CD4-positive, alpha-beta memory T cell (primary cell): ENCODE data around the gene ECI1. TPM values are rescaled to one million over a fixed set of nuclear protein-coding genes. Genes with fewer than 3 reads are reported as not detected.
"Not testable (repeated sequence)": the region's sequence is repeated elsewhere in the genome, so short reads cannot be mapped to it uniquely, and the experiment has no call there.

Source experiments
- CTCF ChIA-PET: fragments of 350-600 bp; sonication (Branson Sonifier 250); formaldehyde crosslinking; loops from one replicate; lab custom pipeline; 2021; ENCODE audit warnings: inconsistent platforms; ENCODE audit not compliant: partially characterized antibody; lab: Charles Lee
- POLR2A ChIA-PET: fragments of 350-600 bp; sonication (Branson Sonifier 250); formaldehyde crosslinking; loops from one replicate; lab custom pipeline; 2021; ENCODE audit not compliant: partially characterized antibody; lab: Charles Lee
- DNase-seq, 5 donors: peaks; one replicate each; pipeline versions ENCODE4 v3.0.0 to v3.0.0-alpha.2; 2020 to 2022; ENCODE audit warnings: mixed read lengths in 1 of 5
- H3K27ac ChIP-seq: one replicate; pipeline ENCODE4 v1.7.0; 2013; ENCODE audit warnings: low read depth, low read length
- H3K27me3 ChIP-seq: 2 replicates; pipeline ENCODE4 v1.7.0; 2013; ENCODE audit warnings: mild to moderate bottlenecking, low read length, moderate library complexity; ENCODE audit not compliant: insufficient read depth
- H3K36me3 ChIP-seq: 2 replicates; pipeline ENCODE4 v1.7.0; 2013; ENCODE audit warnings: mild to moderate bottlenecking, low read length, moderate library complexity; ENCODE audit not compliant: insufficient read depth
- H3K4me1 ChIP-seq: 2 replicates; pipeline ENCODE4 v1.7.0; 2013; ENCODE audit warnings: mild to moderate bottlenecking, low read length, moderate library complexity; ENCODE audit not compliant: insufficient read depth
- H3K4me3 ChIP-seq, 2 donors: one replicate each; pipeline ENCODE4 v1.7.0; 2013; ENCODE audit warnings: low read length in 2 of 2, mild to moderate bottlenecking in 1 of 2
- H3K9me3 ChIP-seq, 2 donors: one replicate each; pipeline ENCODE4 v1.7.0; 2013; ENCODE audit warnings: low read length in 2 of 2, control low read depth in 1 of 2; ENCODE audit not compliant: control insufficient read depth in 1 of 2
- H3K27ac Mint-ChIP-seq, 7 donors: one replicate each; pipeline ENCODE4 v1.8.0; 2020 to 2021; ENCODE audit warnings: mixed read lengths in 7 of 7, mild to moderate bottlenecking in 6 of 7, inconsistent platforms in 3 of 7, moderate library complexity in 3 of 7
- H3K27me3 Mint-ChIP-seq, 2 donors: one replicate each; pipeline ENCODE4 v1.8.0; 2020 to 2021; ENCODE audit warnings: mixed read lengths in 2 of 2
- H3K36me3 Mint-ChIP-seq, 2 donors: one replicate each; pipeline ENCODE4 v1.8.0; 2020 to 2021; ENCODE audit warnings: mixed read lengths in 2 of 2, inconsistent platforms in 1 of 2, mild to moderate bottlenecking in 1 of 2
- H3K4me1 Mint-ChIP-seq, 4 donors: one replicate each; pipeline ENCODE4 v1.8.0; 2020 to 2021; ENCODE audit warnings: mixed read lengths in 4 of 4, mild to moderate bottlenecking in 1 of 4
- H3K4me3 Mint-ChIP-seq, 8 donors: one replicate each; pipeline ENCODE4 v1.8.0; 2020 to 2021; ENCODE audit warnings: mixed read lengths in 8 of 8, mild to moderate bottlenecking in 7 of 8, moderate library complexity in 6 of 8, inconsistent platforms in 3 of 8
- H3K9me3 Mint-ChIP-seq, 8 donors: one replicate each; pipeline ENCODE4 v1.8.0; 2020 to 2021; ENCODE audit warnings: mixed read lengths in 8 of 8, mild to moderate bottlenecking in 5 of 8, inconsistent platforms in 3 of 8, moderate library complexity in 1 of 8
- intact Hi-C: fragments of 100-400 bp; cut with micrococcal nuclease; formaldehyde crosslinking; loops from one replicate; pipeline ENCODE4 v1.15.1; 2023
- polyA plus RNA-seq, 2 donors: library from polyadenylated mRNA; unstranded; fragments of 300-500 nt; fragmentation: Illumina TruSeq; gene quantifications; one replicate each; pipeline ENCODE4 v1.2.3, GENCODE V29; 2021
- total RNA-seq, 2 experiments: library from RNA; stranded (reverse); gene quantifications; one replicate each; pipeline ENCODE4 v1.2.3, GENCODE V29; 2021

ECI1 gene
- total and polyA plus RNA-seq, 4 experiments from 2014 or later = 33.0 to 51.1 (median 41.0) TPM

DNA sequence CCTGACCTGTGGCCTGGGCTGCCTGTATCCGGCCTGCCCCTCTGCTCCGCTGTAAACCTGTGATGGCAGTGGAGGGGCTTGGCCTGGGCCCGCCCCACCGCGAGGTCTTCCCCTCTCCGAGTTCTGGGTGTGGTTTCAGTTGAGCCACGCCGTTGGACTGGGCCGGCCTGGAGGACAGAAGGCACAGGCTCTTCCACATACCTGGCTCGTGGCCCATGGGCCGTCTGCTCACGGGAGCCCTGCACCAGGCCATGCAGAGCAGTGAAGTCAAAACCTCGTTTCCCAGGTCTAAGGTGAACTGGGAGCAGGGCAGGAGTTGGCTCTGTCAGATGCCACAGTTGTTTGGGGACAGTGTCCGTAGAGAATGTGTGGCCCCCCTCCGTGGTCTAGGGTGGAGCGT, 22.1 kb upstream of the ECI1 start:
- no peaks in the 10 kb centered on the region for H3K27me3 Mint-ChIP-seq
- peaks cover 13% of the 10 kb centered on the region for H3K4me1 ChIP-seq
- no peaks in the 10 kb centered on the region for H3K9me3 Mint-ChIP-seq
- ChIA-PET POLR2A (no interaction called here), CTCF (no interaction called here)
- no peaks in the 10 kb centered on the region for H3K27me3 ChIP-seq
- H3K4me3 Mint-ChIP-seq = no peak overlapping the region
- H3K27ac ChIP-seq = no peak overlapping the region
- H3K27ac Mint-ChIP-seq = peak overlapping the region in 2 of 7 donors; percentile 12 to 48
- peaks cover 0 to 2% of the 10 kb centered on the region in 2 donors for H3K36me3 Mint-ChIP-seq
- intact Hi-C loops = no loop called here
- H3K9me3 ChIP-seq = no peaks in the 10 kb centered on the region
- no peak for DNase-seq
- H3K4me3 ChIP-seq = no peak overlapping the region
- peaks cover 6 to 15% (median 8%) of the 10 kb centered on the region in 4 donors for H3K4me1 Mint-ChIP-seq
- no peaks in the 10 kb centered on the region for H3K36me3 ChIP-seq

DNA sequence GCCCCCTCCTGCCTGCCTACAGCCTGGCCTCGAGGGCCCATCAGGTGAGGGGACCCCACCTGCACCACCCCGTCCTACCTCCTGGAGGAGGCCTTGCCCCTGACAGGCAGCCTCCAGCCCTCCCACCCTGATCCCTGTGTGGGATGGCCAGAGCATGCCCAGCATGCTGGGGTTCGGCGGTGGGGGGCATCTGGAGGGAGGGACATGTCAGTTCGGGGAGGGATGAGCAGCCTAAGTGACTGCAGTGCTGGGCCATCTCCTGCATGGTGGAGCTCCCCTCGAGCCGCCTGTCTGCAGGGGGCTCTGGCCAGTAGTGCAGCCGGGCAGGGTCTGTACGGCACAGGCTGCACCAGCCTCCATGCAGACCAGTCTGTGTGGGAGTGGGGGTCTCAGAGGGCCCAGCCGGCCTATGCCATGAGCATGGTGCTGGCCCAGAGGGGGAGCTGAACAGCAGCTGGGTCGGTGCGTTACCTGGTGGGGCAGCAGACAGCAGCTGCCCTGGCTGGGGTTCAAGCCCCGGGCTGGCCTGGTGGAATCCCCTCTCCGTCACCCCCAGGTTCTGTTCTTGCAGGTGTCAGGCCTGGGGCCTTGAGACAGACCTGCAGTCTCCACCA, 20.6 kb upstream of the ECI1 start:
- H3K4me3 ChIP-seq = no peak overlapping the region
- Mint-ChIP-seq H3K27ac (no peak overlapping the region), H3K27me3 (peaks cover 0 to 3% of the 10 kb centered on the region in 2 donors), H3K4me1 (peaks cover 7 to 28% (median 11%) of the 10 kb centered on the region in 4 donors), H3K9me3 (peaks cover 0 to 3% (median 0%) of the 10 kb centered on the region in 8 donors), H3K36me3 (peaks cover 0 to 7% of the 10 kb centered on the region in 2 donors), H3K4me3 (no peak overlapping the region)
- POLR2A ChIA-PET = interaction anchor here (1.2 kb wide), 1 partner anchor 20 kb away, joined by 3 read pairs; the partner anchor contains the start of gene ECI1
- peaks cover 13% of the 10 kb centered on the region for H3K4me1 ChIP-seq
- no peaks in the 10 kb centered on the region for H3K9me3 ChIP-seq
- DNase-seq = no peak
- H3K27ac ChIP-seq = no peak overlapping the region
- H3K27me3 ChIP-seq = no peaks in the 10 kb centered on the region
- CTCF ChIA-PET = no interaction called here
- intact Hi-C loops = no loop called here
- no peaks in the 10 kb centered on the region for H3K36me3 ChIP-seq

DNA sequence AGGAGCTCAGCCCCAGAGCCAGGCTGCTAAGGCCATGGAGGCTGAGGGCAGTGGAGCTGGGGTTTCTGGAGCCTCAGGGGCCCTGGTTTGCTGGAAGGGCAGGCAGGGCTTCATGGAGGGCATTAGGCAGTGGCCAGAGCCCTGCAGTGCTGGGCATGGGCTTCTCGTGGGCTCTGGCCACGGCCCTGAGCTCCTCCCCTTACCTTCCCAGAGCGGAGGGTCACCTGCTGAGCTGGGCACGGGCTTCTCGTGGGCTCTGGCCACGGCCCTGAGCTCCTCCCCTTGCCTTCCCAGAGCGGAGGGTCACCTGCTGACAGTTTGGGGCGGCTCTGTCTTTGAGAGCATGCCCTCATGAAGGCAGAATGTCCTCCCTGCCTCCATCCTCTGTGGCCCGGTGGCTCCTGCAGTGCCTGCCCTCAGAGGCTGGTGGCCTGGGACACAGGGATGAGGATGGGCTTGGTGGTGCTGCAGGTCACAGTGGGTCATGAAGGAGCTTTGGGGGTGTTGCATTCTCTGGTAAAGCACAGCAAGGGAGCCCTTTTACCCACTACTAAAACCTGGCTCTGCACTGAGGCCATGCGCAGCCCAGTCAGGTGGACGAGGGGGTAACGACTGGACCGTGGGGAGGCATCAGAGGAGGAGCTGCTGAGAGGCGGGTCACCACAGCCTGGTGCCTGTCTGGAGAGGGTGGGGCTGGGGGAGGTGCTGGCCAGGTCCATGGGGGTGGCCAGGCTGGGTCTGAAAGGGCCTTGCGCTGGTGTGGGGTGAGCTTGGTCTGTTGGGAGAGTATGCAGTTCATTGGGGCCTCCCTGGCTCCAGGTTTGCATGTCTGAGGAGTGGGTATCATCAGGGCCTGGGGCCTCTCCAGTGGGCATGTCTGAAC, 19.4 kb upstream of the ECI1 start:
- peaks cover 0 to 3% of the 10 kb centered on the region in 2 donors for H3K27me3 Mint-ChIP-seq
- Histone ChIP-seq H3K27ac (no peak overlapping the region), H3K27me3 (no peaks in the 10 kb centered on the region), H3K9me3 (no peaks in the 10 kb centered on the region), H3K4me1 (peaks cover 23% of the 10 kb centered on the region), H3K36me3 (no peaks in the 10 kb centered on the region), H3K4me3 (no peak overlapping the region)
- peak overlapping the region in 3 of 8 donors; percentile 33 to 63 (median 49) for H3K4me3 Mint-ChIP-seq
- CTCF ChIA-PET = interaction anchor here (1.2 kb wide), 1 partner anchor 20 kb away, joined by 4 read pairs; the partner anchor contains the start of gene ECI1
- no peak for DNase-seq
- H3K4me1 Mint-ChIP-seq = peaks cover 16 to 39% (median 22%) of the 10 kb centered on the region in 4 donors
- intact Hi-C loops = no loop called here
- peak overlapping the region in 2 of 7 donors; percentile 53 to 99 for H3K27ac Mint-ChIP-seq
- peaks cover 0 to 17% of the 10 kb centered on the region in 2 donors for H3K36me3 Mint-ChIP-seq
- H3K9me3 Mint-ChIP-seq = peaks cover 0 to 3% (median 0%) of the 10 kb centered on the region in 8 donors
- POLR2A ChIA-PET = interaction anchor here (1.0 to 1.4 kb wide), 2 partner anchors 19 to 115 kb away, joined by 3 to 4 read pairs; partner anchors contain the start of genes ECI1 and TRAF7

DNA sequence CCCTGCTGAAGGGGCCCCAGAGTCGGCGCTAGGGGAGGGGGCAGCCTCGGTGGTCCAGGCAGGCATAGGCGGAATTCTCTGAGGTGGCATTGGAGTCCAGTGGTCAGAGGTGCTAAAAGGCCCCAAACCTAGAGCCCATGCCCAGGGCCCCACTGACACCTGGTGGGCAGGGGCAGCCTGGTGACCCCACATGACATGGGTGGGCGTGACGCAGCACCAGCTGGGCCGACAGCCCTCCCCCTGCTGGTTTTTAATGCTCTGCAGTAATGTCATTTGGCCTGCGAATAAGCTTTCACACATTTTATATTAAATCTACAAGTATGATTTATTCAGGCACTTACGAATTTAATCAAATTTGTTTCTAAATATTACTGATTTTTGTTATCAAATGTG, 18.7 kb upstream of the ECI1 start:
- Histone ChIP-seq H3K4me3 (no peak overlapping the region), H3K4me1 (peaks cover 31% of the 10 kb centered on the region), H3K27ac (no peak overlapping the region), H3K9me3 (no peaks in the 10 kb centered on the region), H3K27me3 (no peaks in the 10 kb centered on the region), H3K36me3 (no peaks in the 10 kb centered on the region)
- intact Hi-C loops = no loop called here
- Mint-ChIP-seq H3K9me3 (peaks cover 0 to 3% (median 0%) of the 10 kb centered on the region in 8 donors), H3K4me3 (peak overlapping the region in 5 of 8 donors; percentile 96 to 98 (median 97)), H3K4me1 (peaks cover 18 to 46% (median 27%) of the 10 kb centered on the region in 4 donors), H3K27me3 (peaks cover 0 to 3% of the 10 kb centered on the region in 2 donors), H3K27ac (peak overlapping the region in 2 of 7 donors; percentile 24 to 99), H3K36me3 (peaks cover 0 to 19% of the 10 kb centered on the region in 2 donors)
- ChIA-PET POLR2A (interaction anchor here (1.0 to 1.7 kb wide), 4 partner anchors 19 to 250 kb away, joined by 3 to 5 read pairs (median 4); partner anchors contain the start of genes AMDHD2 and ECI1), CTCF (interaction anchor here (1.2 kb wide), 1 partner anchor 19 kb away, joined by 4 read pairs; the partner anchor contains the start of gene ECI1)
- DNase-seq = no peak

- H3K27ac ChIP-seq = peak within 1 kb of the TSS; percentile 88
- H3K9me3 ChIP-seq = no peaks in the 10 kb centered on the region
- Mint-ChIP-seq H3K36me3 (peaks cover 0 to 32% of the 10 kb centered on the region in 2 donors), H3K4me3 (peak within 1 kb of the TSS; percentile 94 to 98 (median 96)), H3K27me3 (peaks cover 0 to 3% of the 10 kb centered on the region in 2 donors), H3K4me1 (peaks cover 25 to 54% (median 35%) of the 10 kb centered on the region in 4 donors), H3K9me3 (peaks cover 0 to 3% (median 0%) of the 10 kb centered on the region in 8 donors), H3K27ac (peak within 1 kb of the TSS; percentile 98 to 99 (median 98))
- no peaks in the 10 kb centered on the region for H3K27me3 ChIP-seq
- peaks cover 35% of the 10 kb centered on the region for H3K4me1 ChIP-seq
- ChIA-PET POLR2A (interaction anchor here (0.7 to 2.4 kb wide), 13 partner anchors 11 to 1632 kb away, joined by 3 to 20 read pairs (median 4); partner anchors contain the start of genes ABCA3, AMDHD2, ATP6V0C and ECI1), CTCF (interaction anchor here (1.7 kb wide), 1 partner anchor 74 kb away, joined by 6 read pairs; no protein-coding TSS in a partner anchor)
- peak within 1 kb of the TSS; percentile 69 to 99 for H3K4me3 ChIP-seq
- peak; percentile 95 to 98 (median 95) for DNase-seq
- intact Hi-C loops = loop anchor here (1.0 to 10.0 kb wide), 11 partner anchors 17 to 656 kb away; partner anchors contain the start of genes ABCA3, ATP6V0C, CCNF and CRAMP1
- H3K36me3 ChIP-seq = peaks cover 10% of the 10 kb centered on the region
These were observed 16.7 kb upstream of the ECI1 start, which contains the start of gene RNPS1 for GRCh38 chr16:2267913-2268666. RNPS1 (minus strand) TSS chr16:2268126; CDS start chr16:2264643, 3,483 bp downstream.

GRCh38 chr16:2267505-2267912, 16.1 kb upstream of the ECI1 start:
- POLR2A ChIA-PET = interaction anchor here (2.4 kb wide), 1 partner anchor 16 kb away, joined by 20 read pairs; the partner anchor contains the start of gene ECI1
- DNase-seq, H3K9me3 ChIP-seq, H3K9me3 Mint-ChIP-seq, H3K27me3 Mint-ChIP-seq, H3K27me3 ChIP-seq, CTCF ChIA-PET: not testable (repeated sequence)
- Histone ChIP-seq H3K36me3 (peaks cover 16% of the 10 kb centered on the region), H3K4me1 (peaks cover 35% of the 10 kb centered on the region), H3K4me3 (peak overlapping the region in 1 of 2 donors; percentile 99), H3K27ac (peak overlapping the region; percentile 88)
- peak overlapping the region; percentile 94 to 98 (median 96) for H3K4me3 Mint-ChIP-seq
- peaks cover 25 to 54% (median 37%) of the 10 kb centered on the region in 4 donors for H3K4me1 Mint-ChIP-seq
- peak overlapping the region; percentile 98 to 99 (median 98) for H3K27ac Mint-ChIP-seq
- H3K36me3 Mint-ChIP-seq = peaks cover 4 to 38% of the 10 kb centered on the region in 2 donors
- intact Hi-C loops = loop anchor here (5.0 to 10.0 kb wide), 3 partner anchors 75 to 655 kb away; partner anchors contain the start of genes ABCA3, ATP6V0C, CRAMP1 and IFT140
